HG03520 (cell line): ENCODE data around the gene SEMA3E.
"Not testable (repeated sequence)": the region's sequence is repeated elsewhere in the genome, so short reads cannot be mapped to it uniquely, and the experiment has no call there.

Experiments used
- ATAC-seq: cut with Tn5 transposase; IDR thresholded peaks from one replicate; pipeline ENCODE4 v1.9.1; 2021; ENCODE audit warnings: mild to moderate bottlenecking, moderate library complexity; ENCODE audit not compliant: unreplicated experiment

Gene SEMA3E

GRCh38 chr7:83494683-83495082, 154.3 kb downstream of the SEMA3E start:
- no peak for ATAC-seq

GRCh38 chr7:83492802-83493201, 156.1 kb downstream of the SEMA3E start:
- no peak for ATAC-seq

GRCh38 chr7:83487801-83488200, 161.1 kb downstream of the SEMA3E start:
- ATAC-seq = no peak

- ATAC-seq = no peak
Observed at GRCh38 chr7:83486957-83487356, 162.0 kb downstream of the SEMA3E start.

- no peak for ATAC-seq
Observed at GRCh38 chr7:83486536-83486935, 162.4 kb downstream of the SEMA3E start.

- ATAC-seq = no peak
Observed at GRCh38 chr7:83484826-83485225, 164.1 kb downstream of the SEMA3E start.

- ATAC-seq = no peak
Observed at GRCh38 chr7:83484266-83484665, 164.7 kb downstream of the SEMA3E start.

DNA sequence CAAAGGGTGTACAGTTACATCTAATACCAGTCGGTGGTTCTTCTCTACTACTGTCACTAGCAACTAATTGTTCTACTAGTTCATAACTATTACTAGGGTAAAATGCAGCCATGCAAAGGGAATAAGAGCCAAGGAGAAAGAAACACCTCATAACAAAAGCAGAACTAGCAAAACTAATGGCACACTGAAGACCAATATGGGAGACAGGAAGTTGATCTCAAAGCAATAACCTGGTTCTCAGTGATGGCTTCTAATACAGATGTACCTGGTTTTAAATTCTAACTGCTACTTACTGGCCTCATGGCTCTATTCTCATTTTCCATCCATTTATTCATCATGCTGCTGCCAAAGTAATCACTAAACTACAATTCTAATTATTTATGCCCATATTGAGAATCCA, 170.3 kb downstream of the SEMA3E start:
- ATAC-seq = no peak

DNA sequence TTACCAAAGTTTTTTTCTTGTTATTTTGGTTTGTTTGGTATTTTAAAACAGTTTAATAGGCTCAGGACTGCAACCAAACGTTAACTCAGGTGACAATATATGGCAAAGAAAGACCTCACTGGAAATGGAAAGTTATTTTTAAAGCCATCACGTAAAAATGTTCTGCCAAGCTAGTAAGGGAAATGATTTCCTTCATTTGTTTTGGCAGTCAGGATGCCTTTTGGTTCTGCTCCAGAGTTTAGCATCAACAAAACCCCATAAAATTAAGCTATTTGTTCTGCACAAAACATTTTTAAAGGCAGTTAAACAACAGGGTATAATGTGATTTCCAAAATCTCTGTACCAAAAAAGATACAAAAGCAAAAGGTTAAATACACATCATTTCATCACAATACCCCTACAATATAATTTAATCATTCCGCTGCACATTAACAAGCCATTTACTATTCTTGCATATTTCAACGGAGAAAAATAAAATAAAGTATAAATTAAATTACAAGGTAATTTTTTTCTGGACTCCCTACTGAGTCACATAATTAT, 172.4 kb downstream of the SEMA3E start:
- no peak for ATAC-seq

DNA sequence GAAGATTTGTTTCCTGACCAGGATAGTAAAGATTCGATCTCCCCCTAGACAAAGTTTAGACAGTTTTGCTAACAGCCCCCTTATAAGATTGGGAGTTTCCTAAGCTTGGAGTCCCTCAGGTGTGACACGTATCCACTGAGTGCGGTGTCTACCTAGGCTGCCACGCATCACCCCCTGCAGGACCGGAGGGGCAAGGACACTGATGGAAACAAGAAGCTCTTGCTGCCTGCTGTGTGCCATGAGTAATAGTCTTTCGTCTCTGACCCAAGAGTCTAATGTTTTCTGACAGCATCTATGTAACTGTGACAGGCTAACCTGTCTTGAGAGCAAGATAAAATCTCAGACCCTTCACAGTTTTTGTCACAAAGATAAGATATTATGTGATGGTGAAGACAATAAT, 173.5 kb downstream of the SEMA3E start:
- ATAC-seq = no peak

GRCh38 chr7:83472376-83472775, 176.6 kb downstream of the SEMA3E start:
- no peak for ATAC-seq

GRCh38 chr7:83469491-83469890, 179.4 kb downstream of the SEMA3E start:
- no peak for ATAC-seq

GRCh38 chr7:83469076-83469475, 179.9 kb downstream of the SEMA3E start:
- no peak for ATAC-seq

DNA sequence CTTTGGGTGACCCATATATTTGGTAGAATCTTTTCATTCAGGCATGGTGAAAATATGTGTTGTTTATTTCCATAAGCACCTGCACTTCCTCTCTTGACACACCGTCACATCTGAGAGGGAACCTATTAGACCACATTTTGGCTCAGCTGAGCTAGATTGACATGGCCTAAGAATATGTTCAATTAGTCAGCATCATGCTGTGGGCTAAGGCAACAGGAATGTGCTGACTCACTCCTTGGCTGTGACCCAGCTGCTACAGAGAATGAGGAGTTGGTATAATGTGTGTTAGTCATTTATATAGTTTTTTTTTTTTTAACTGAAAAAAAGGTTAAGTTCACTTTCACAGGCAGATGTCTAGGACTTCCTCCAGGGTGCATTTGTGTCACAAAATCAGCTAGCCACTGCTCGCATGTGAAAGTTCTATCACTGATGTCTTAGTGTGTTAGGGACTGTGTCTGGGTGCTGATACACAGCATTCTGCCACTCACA, 180.6 kb downstream of the SEMA3E start:
- peak; percentile 94 for ATAC-seq

DNA sequence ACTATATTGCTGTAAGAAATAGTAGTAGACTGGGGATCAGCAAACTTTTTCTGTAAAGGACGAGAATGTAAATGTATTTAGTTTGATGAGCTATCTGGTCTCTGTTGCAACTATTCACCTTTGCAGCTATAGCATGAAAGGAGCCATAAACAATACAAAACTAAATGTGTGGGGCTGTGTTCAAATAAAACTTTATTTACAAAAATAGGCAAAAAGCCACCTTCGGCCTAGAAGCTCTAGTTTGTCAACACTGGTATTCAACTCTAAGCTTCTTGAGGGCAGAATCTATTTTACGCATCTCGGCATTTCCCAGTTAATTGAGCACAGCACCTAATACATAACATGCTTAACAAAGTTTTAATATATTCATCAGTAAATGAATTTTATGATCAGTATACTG, 181.4 kb downstream of the SEMA3E start:
- ATAC-seq = no peak

- no peak for ATAC-seq
Observed at GRCh38 chr7:83466956-83467355, 182.0 kb downstream of the SEMA3E start.

GRCh38 chr7:83466187-83466923, 182.6 kb downstream of the SEMA3E start:
- no peak for ATAC-seq

GRCh38 chr7:83465643-83466042, 183.3 kb downstream of the SEMA3E start:
- ATAC-seq = no peak

DNA sequence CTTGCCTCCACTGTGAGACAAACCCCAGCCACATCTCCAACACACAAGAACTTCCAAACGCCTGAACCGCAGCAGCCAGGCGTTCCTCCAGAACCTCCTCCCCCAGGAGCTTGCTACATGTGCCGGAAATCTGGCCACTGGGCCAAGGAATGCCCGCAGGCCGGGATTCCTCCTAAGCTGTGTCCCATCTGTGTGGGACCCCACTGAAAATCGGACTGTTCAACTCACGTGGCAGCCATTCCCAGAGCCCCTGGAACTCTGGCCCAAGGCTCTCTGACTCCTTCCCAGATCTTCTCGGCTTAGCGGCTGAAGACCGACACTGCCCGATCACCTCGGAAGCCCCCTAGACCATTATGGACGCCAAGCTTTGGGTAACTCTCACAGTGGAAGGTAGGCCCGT, 187.1 kb downstream of the SEMA3E start:
- not testable (repeated sequence) for ATAC-seq

- not testable (repeated sequence) for ATAC-seq
Observed at GRCh38 chr7:83459930-83460653, 188.8 kb downstream of the SEMA3E start.

- ATAC-seq = not testable (repeated sequence)
Observed at GRCh38 chr7:83459101-83459929, 189.6 kb downstream of the SEMA3E start.
